Urinary bladder (tissue), 4 donors: ENCODE measurements around the gene LRCH1. TPM values are rescaled to one million over a fixed set of nuclear protein-coding genes. Genes with fewer than 3 reads are reported as not detected.

Experiments used
- DNase-seq: peaks from one replicate; pipeline ENCODE4 v3.0.0-alpha.2; 2015; ENCODE audit errors: extremely low spot score
- H3K27ac ChIP-seq: one replicate; pipeline ENCODE4 v1.5.1; 2013; ENCODE audit warnings: low read depth, mild to moderate bottlenecking, moderate library complexity
- H3K36me3 ChIP-seq: one replicate; pipeline ENCODE4 v1.6.1; 2013; ENCODE audit warnings: mild to moderate bottlenecking, moderate library complexity; ENCODE audit not compliant: insufficient read depth
- H3K4me1 ChIP-seq: one replicate; pipeline ENCODE4 v1.6.1; 2013; ENCODE audit warnings: mild to moderate bottlenecking, moderate library complexity; ENCODE audit not compliant: insufficient read depth
- H3K4me3 ChIP-seq: one replicate; pipeline ENCODE4 v1.5.1; 2013; ENCODE audit warnings: low read depth, low read length
- WGBS: extraction: QIAGEN DNeasy Blood & Tissue Kit; methylation state at CpG from one replicate; pipeline ENCODE4 v1.1.7; 2013; 5-methylcytosine and 5-hydroxymethylcytosine counted together
- polyA plus RNA-seq: library from polyadenylated mRNA; stranded (reverse); fragments of 200-250 nt; gene quantifications from one replicate; pipeline ENCODE4 v1.2.3, GENCODE V29; 2013
- total RNA-seq: library from RNA; depleted of rRNA; stranded (reverse); fragments of >200 nt; gene quantifications from one replicate; pipeline ENCODE4 v1.2.3, GENCODE V29; 2014
- donor health status: healthy with polysubstance abuse.
- donor health status: healthy.

The LRCH1 gene
- total and polyA plus RNA-seq, 2 donors = 17.8 to 34.4 TPM

GRCh38 chr13:46717856-46718255 is 164.9 kb downstream of the LRCH1 start:
- 64% methylated on average over 2 of the region's 2 CpGs for WGBS
- no peaks in the 10 kb centered on the region for H3K4me1 ChIP-seq
- no peak overlapping the region for H3K4me3 ChIP-seq
- DNase-seq = no peak
- H3K27ac ChIP-seq = no peak overlapping the region
- no peaks in the 10 kb centered on the region for H3K36me3 ChIP-seq

- no peak overlapping the region for H3K4me3 ChIP-seq
- H3K36me3 ChIP-seq = no peaks in the 10 kb centered on the region
- WGBS = 98% methylated on average over 8 of the region's 8 CpGs
- no peak for DNase-seq
- H3K4me1 ChIP-seq = no peaks in the 10 kb centered on the region
- no peak overlapping the region for H3K27ac ChIP-seq
Observed at GRCh38 chr13:46720189-46720588, 167.2 kb downstream of the LRCH1 start.

GRCh38 chr13:46721054-46721453 is 168.1 kb downstream of the LRCH1 start:
- peak; percentile 32 for DNase-seq
- H3K4me3 ChIP-seq = no peak overlapping the region
- no peaks in the 10 kb centered on the region for H3K4me1 ChIP-seq
- no peaks in the 10 kb centered on the region for H3K36me3 ChIP-seq
- H3K27ac ChIP-seq = no peak overlapping the region
- WGBS = 19% methylated on average over 4 of the region's 4 CpGs

- Histone ChIP-seq H3K4me3 (no peak overlapping the region), H3K4me1 (no peaks in the 10 kb centered on the region), H3K27ac (no peak overlapping the region), H3K36me3 (no peaks in the 10 kb centered on the region)
- WGBS = 91% methylated on average over 5 of the region's 5 CpGs
- DNase-seq = no peak
Observed at GRCh38 chr13:46726347-46726746, 173.4 kb downstream of the LRCH1 start.

- DNase-seq = no peak
- WGBS = 94% methylated on average over 7 of the region's 7 CpGs
- Histone ChIP-seq H3K36me3 (peaks cover 2% of the 10 kb centered on the region), H3K4me1 (no peaks in the 10 kb centered on the region), H3K4me3 (no peak overlapping the region), H3K27ac (no peak overlapping the region)
Observed at GRCh38 chr13:46728777-46729176, 175.8 kb downstream of the LRCH1 start.

- Histone ChIP-seq H3K36me3 (peaks cover 2% of the 10 kb centered on the region), H3K27ac (no peak overlapping the region), H3K4me3 (no peak overlapping the region), H3K4me1 (no peaks in the 10 kb centered on the region)
- no peak for DNase-seq
- WGBS = 89% methylated on average over 6 of the region's 6 CpGs
Observed at GRCh38 chr13:46731535-46731934, 178.6 kb downstream of the LRCH1 start.

- H3K4me3 ChIP-seq = no peak overlapping the region
- no peak overlapping the region for H3K27ac ChIP-seq
- no peak for DNase-seq
- peaks cover 2% of the 10 kb centered on the region for H3K36me3 ChIP-seq
- no peaks in the 10 kb centered on the region for H3K4me1 ChIP-seq
- WGBS = 90% methylated on average over 3 of the region's 3 CpGs
Observed at GRCh38 chr13:46735425-46735824, 182.5 kb downstream of the LRCH1 start.

- DNase-seq = no peak
- no peaks in the 10 kb centered on the region for H3K4me1 ChIP-seq
- H3K4me3 ChIP-seq = no peak overlapping the region
- WGBS = 66% methylated on average over 2 of the region's 2 CpGs
- no peak overlapping the region for H3K27ac ChIP-seq
- H3K36me3 ChIP-seq = peaks cover 2% of the 10 kb centered on the region
Observed at GRCh38 chr13:46736541-46737310, 183.8 kb downstream of the LRCH1 start.

- no peaks in the 10 kb centered on the region for H3K36me3 ChIP-seq
- no peaks in the 10 kb centered on the region for H3K4me1 ChIP-seq
- DNase-seq = no peak
- no peak overlapping the region for H3K27ac ChIP-seq
- WGBS = 74% methylated on average over 2 of the region's 2 CpGs
- no peak overlapping the region for H3K4me3 ChIP-seq
Observed at GRCh38 chr13:46738055-46738454, 185.1 kb downstream of the LRCH1 start.

- WGBS = 88% methylated on average over 1 of the region's 1 CpG
- DNase-seq = no peak
- no peak overlapping the region for H3K27ac ChIP-seq
- H3K36me3 ChIP-seq = no peaks in the 10 kb centered on the region
- no peak overlapping the region for H3K4me3 ChIP-seq
- H3K4me1 ChIP-seq = no peaks in the 10 kb centered on the region
Observed at GRCh38 chr13:46738766-46739165, 185.8 kb downstream of the LRCH1 start.

- Histone ChIP-seq H3K27ac (no peak overlapping the region), H3K4me1 (no peaks in the 10 kb centered on the region), H3K36me3 (no peaks in the 10 kb centered on the region), H3K4me3 (no peak overlapping the region)
- 87% methylated on average over 4 of the region's 4 CpGs for WGBS
- DNase-seq = no peak
Observed at GRCh38 chr13:46739447-46740098, 186.6 kb downstream of the LRCH1 start.

GRCh38 chr13:46743191-46743590 is 190.2 kb downstream of the LRCH1 start:
- WGBS = 77% methylated on average over 2 of the region's 2 CpGs
- no peak overlapping the region for H3K4me3 ChIP-seq
- DNase-seq = no peak
- no peak overlapping the region for H3K27ac ChIP-seq
- H3K36me3 ChIP-seq = no peaks in the 10 kb centered on the region
- H3K4me1 ChIP-seq = no peaks in the 10 kb centered on the region

GRCh38 chr13:46745062-46745461 is 192.1 kb downstream of the LRCH1 start:
- H3K4me3 ChIP-seq = no peak overlapping the region
- no peak overlapping the region for H3K27ac ChIP-seq
- WGBS = 93% methylated on average over 4 of the region's 4 CpGs
- no peak for DNase-seq
- no peaks in the 10 kb centered on the region for H3K36me3 ChIP-seq
- no peaks in the 10 kb centered on the region for H3K4me1 ChIP-seq

GRCh38 chr13:46745706-46746105 is 192.7 kb downstream of the LRCH1 start:
- no peak overlapping the region for H3K4me3 ChIP-seq
- 89% methylated on average over 4 of the region's 4 CpGs for WGBS

More at GRCh38 chr13:46745706-46746105, 192.7 kb downstream of the LRCH1 start:
- no peaks in the 10 kb centered on the region for H3K4me1 ChIP-seq
- DNase-seq = no peak
- no peaks in the 10 kb centered on the region for H3K36me3 ChIP-seq
- no peak overlapping the region for H3K27ac ChIP-seq
